GM18502 (cell line): ENCODE results near the gene NFASC.

ENCODE experiments used
- ATAC-seq: cut with Tn5 transposase; IDR thresholded peaks from one replicate; pipeline ENCODE4 v1.9.1; 2021; ENCODE audit warnings: mild to moderate bottlenecking; ENCODE audit not compliant: unreplicated experiment, poor library complexity

NFASC gene

GRCh38 chr1:205053296-205053695 lies 182.6 kb downstream of the NFASC start:
- ATAC-seq = no peak

GRCh38 chr1:205054013-205054412 lies 183.4 kb downstream of the NFASC start:
- ATAC-seq = no peak

- no peak for ATAC-seq
These were observed 185.5 kb downstream of the NFASC start for GRCh38 chr1:205056188-205056611.

GRCh38 chr1:205056956-205057568 lies 186.4 kb downstream of the NFASC start:
- ATAC-seq = no peak

GRCh38 chr1:205057808-205058575 lies 187.3 kb downstream of the NFASC start:
- ATAC-seq = no peak

- ATAC-seq = no peak
These were observed 188.2 kb downstream of the NFASC start for GRCh38 chr1:205058853-205059252.

- ATAC-seq = no peak
These were observed 189.0 kb downstream of the NFASC start for GRCh38 chr1:205059660-205060059.

GRCh38 chr1:205060746-205061145 lies 190.1 kb downstream of the NFASC start:
- ATAC-seq = no peak

- no peak for ATAC-seq
These were observed 190.6 kb downstream of the NFASC start for GRCh38 chr1:205061227-205061626.

GRCh38 chr1:205061665-205062069 lies 191.0 kb downstream of the NFASC start:
- no peak for ATAC-seq

GRCh38 chr1:205062319-205062718 lies 191.7 kb downstream of the NFASC start:
- no peak for ATAC-seq

- ATAC-seq = no peak
These were observed 192.2 kb downstream of the NFASC start for GRCh38 chr1:205062895-205063294.

GRCh38 chr1:205064301-205064700 lies 193.6 kb downstream of the NFASC start:
- ATAC-seq = no peak

- ATAC-seq = no peak
These were observed 194.2 kb downstream of the NFASC start for GRCh38 chr1:205064741-205065316.

- ATAC-seq = no peak
These were observed 195.0 kb downstream of the NFASC start for GRCh38 chr1:205065666-205066065.

GRCh38 chr1:205066141-205066818 lies 195.6 kb downstream of the NFASC start:
- no peak for ATAC-seq

GRCh38 chr1:205067031-205067430 lies 196.4 kb downstream of the NFASC start:
- no peak for ATAC-seq

GRCh38 chr1:205068001-205068400 lies 197.3 kb downstream of the NFASC start:
- no peak for ATAC-seq

GRCh38 chr1:205068457-205069040 lies 197.9 kb downstream of the NFASC start:
- ATAC-seq = no peak

- ATAC-seq = no peak
These were observed 198.9 kb downstream of the NFASC start for GRCh38 chr1:205069371-205070125.
